ENCODE results near the gene GPR179.

GRCh38 chr17:38353086-38353604 lies 9.4 kb upstream of the GPR179 start:
- no peak for TF ChIP-seq CTCF (IDR thresholded peaks at IDR 0.05)
- TF ChIP-seq JUN (CRISPR knock-in tag; IDR thresholded peaks at IDR 0.05): no peak
- TF ChIP-seq KAT7 (CRISPR knock-in tag; IDR thresholded peaks at IDR 0.05; ENCODE audit: borderline replicate concordance): no peak
- no peak for TF ChIP-seq SP1 (CRISPR knock-in tag; conservative IDR thresholded peaks at IDR 0.05)
- TF ChIP-seq PRDM15 (CRISPR knock-in tag; IDR thresholded peaks at IDR 0.05): no peak
- no peak for TF ChIP-seq MAX (CRISPR knock-in tag; IDR thresholded peaks at IDR 0.05)
